Endothelial cell of umbilical vein (primary cell): ENCODE measurements around the gene GABPB1. TPM values are rescaled to one million over a fixed set of nuclear protein-coding genes. Genes with fewer than 3 reads are reported as not detected.

Experiments
- BruUV-seq: library from RNA; stranded (reverse); fragments of 400-500 nt; replicated peaks from 2 replicates; lab custom pipeline; 2021; lab: Mats Ljungman, UMichigan
- CTCF ChIA-PET: fragments of 300-600, 350-600 bp; sonication (Branson Sonifier 250); formaldehyde crosslinking; loops from one replicate; lab custom pipeline; 2021; ENCODE audit warnings: antibody characterized with exemption, inconsistent platforms; lab: Charles Lee
- POLR2A ChIA-PET: fragments of 300-600, 350-600 bp; sonication (Branson Sonifier 250); formaldehyde crosslinking; loops from one replicate; lab custom pipeline; 2021; ENCODE audit warnings: antibody characterized with exemption, inconsistent platforms; lab: Charles Lee
- DNase-seq: peaks from one replicate; pipeline ENCODE4 v3.0.0-alpha.2; 2011; ENCODE audit warnings: low read depth, low spot score
- FAIRE-seq: peaks from 2 replicates; lab custom pipeline; 2011; peaks lifted over from hg19 to GRCh38; lab: Jason Lieb, UNC
- H2AFZ ChIP-seq: 2 replicates; pipeline ENCODE4 v1.6.0; 2012; ENCODE audit warnings: low read depth, low read length, control low read depth, inconsistent platforms
- H3K27ac ChIP-seq: 2 replicates; pipeline ENCODE4 v1.5.1; 2011; ENCODE audit warnings: low read depth, mild to moderate bottlenecking, control low read depth, low read length, moderate library complexity; ENCODE audit not compliant: insufficient read depth
- H3K27me3 ChIP-seq, 2 experiments: 2 replicates each; pipeline versions ENCODE4 v1.6.0 to v1.6.1; 2011; ENCODE audit warnings: low read length in 2 of 2, mixed read lengths in 1 of 2; ENCODE audit not compliant: control insufficient read depth in 2 of 2, insufficient read depth in 2 of 2
- H3K36me3 ChIP-seq, 2 experiments: 2 replicates in 1 of 2; 3 replicates in 1 of 2; pipeline ENCODE4 v1.5.1; 2011; ENCODE audit warnings: low read length in 2 of 2, mild to moderate bottlenecking in 1 of 2, moderate library complexity in 1 of 2; ENCODE audit not compliant: control insufficient read depth in 2 of 2, insufficient read depth in 2 of 2; ENCODE audit errors: extremely low read depth in 1 of 2
- H3K4me1 ChIP-seq: 3 replicates; pipeline ENCODE4 v1.5.1; 2011; ENCODE audit warnings: mild to moderate bottlenecking, low read length; ENCODE audit not compliant: control insufficient read depth, insufficient read depth; ENCODE audit errors: extremely low read depth
- H3K4me2 ChIP-seq: 2 replicates; pipeline ENCODE4 v1.6.1; 2011; ENCODE audit warnings: low read length, control low read depth, mixed read lengths; ENCODE audit not compliant: insufficient read depth
- H3K4me3 ChIP-seq, 3 experiments: fragments of 200-600 bp in 1 of 3; sonication (generic), shearing (Covaris generic) in 1 of 3; replicated peaks in 1 of 3; 2 replicates each; pipeline ENCODE4 v1.5.1; 2011 to 2016; ENCODE audit warnings: control low read depth in 3 of 3, low read length in 3 of 3, mild to moderate bottlenecking in 2 of 3, inconsistent platforms in 1 of 3, low read depth in 1 of 3, moderate library complexity in 1 of 3; ENCODE audit not compliant: insufficient read depth in 1 of 3
- H3K79me2 ChIP-seq: 2 replicates; pipeline ENCODE4 v1.6.0; 2012; ENCODE audit warnings: low read length, inconsistent platforms; ENCODE audit not compliant: control insufficient read depth, insufficient read depth
- H3K9ac ChIP-seq: replicated peaks from 2 replicates; pipeline ENCODE3; 2011; ENCODE audit warnings: low read length, control low read depth; ENCODE audit not compliant: insufficient read depth; ENCODE audit errors: extremely low read depth
- H3K9me1 ChIP-seq: replicated peaks from 3 replicates; pipeline ENCODE4 v1.6.0; 2011; ENCODE audit warnings: mild to moderate bottlenecking, low read length; ENCODE audit not compliant: control insufficient read depth, insufficient read depth; ENCODE audit errors: extremely low read depth
- H3K9me3 ChIP-seq: replicated peaks from 2 replicates; pipeline ENCODE4 v1.5.1; 2012; ENCODE audit warnings: low read length, inconsistent platforms; ENCODE audit not compliant: control insufficient read depth, insufficient read depth
- H4K20me1 ChIP-seq: replicated peaks from 2 replicates; pipeline ENCODE3; 2011; ENCODE audit warnings: mild to moderate bottlenecking, low read length; ENCODE audit not compliant: control insufficient read depth, insufficient read depth; ENCODE audit errors: extremely low read depth
- EZH2 ChIP-seq: IDR thresholded peaks from 2 replicates; pipeline ENCODE4 v1.6.1; 2012; ENCODE audit warnings: borderline replicate concordance, low read depth, mild to moderate bottlenecking, moderate library complexity, low read length, inconsistent platforms; ENCODE audit not compliant: severe bottlenecking
- FOS ChIP-seq: IDR thresholded peaks from 2 replicates; pipeline ENCODE4 v1.6.1; 2011; ENCODE audit warnings: mild to moderate bottlenecking, low read length, moderate library complexity, borderline replicate concordance; ENCODE audit not compliant: insufficient read depth
- GATA2 ChIP-seq: IDR thresholded peaks from 2 replicates; pipeline ENCODE4 v1.7.0; 2011; ENCODE audit warnings: low read depth, mild to moderate bottlenecking, moderate library complexity, mixed read lengths, low read length; ENCODE audit not compliant: insufficient read length, insufficient read depth
- JUN ChIP-seq: IDR thresholded peaks from 2 replicates; pipeline ENCODE4 v1.6.1; 2011; ENCODE audit warnings: borderline replicate concordance, low read depth; ENCODE audit not compliant: insufficient read length, insufficient read depth
- MYC ChIP-seq: IDR thresholded peaks from one replicate; pipeline ENCODE4 v1.6.1; 2011; ENCODE audit warnings: mild to moderate bottlenecking, low read depth, low read length
- POLR2A ChIP-seq: IDR thresholded peaks from 2 replicates; pipeline ENCODE4 v1.6.1; 2012; ENCODE audit warnings: low read depth, mild to moderate bottlenecking, control low read depth, low read length
- POLR2AphosphoS5 ChIP-seq: IDR thresholded peaks from 2 replicates; pipeline ENCODE4 v1.6.1; 2012; ENCODE audit warnings: low read depth, mild to moderate bottlenecking, control low read depth, low read length, moderate library complexity; ENCODE audit not compliant: insufficient read depth
- dilution Hi-C: fragments of 300-500 bp; cut with MboI; formaldehyde crosslinking; loops from one replicate; pipeline ENCODE4 v1.15.0; 2019; ENCODE audit warnings: low sequenced_read_pairs; ENCODE audit not compliant: extremely low pct_ligation_motif_present
- intact Hi-C: fragments of 100-400 bp; cut with micrococcal nuclease; formaldehyde crosslinking; loops from one replicate; pipeline ENCODE4 v1.10.0; 2022
- polyA plus RNA-seq, 4 experiments: library from polyadenylated mRNA; depleted of rRNA in 3 of 4; stranded (reverse) in 3 of 4; unstranded in 1 of 4; fragments of >200 nt; gene quantifications; 2 replicates each; pipeline versions ENCODE4 v1.2.1 to v1.2.3, GENCODE V29; 2011 to 2012; ENCODE audit warnings: missing spikeins in 1 of 4
- total RNA-seq: library from RNA; stranded (reverse); gene quantifications from 2 replicates; pipeline ENCODE4 v1.2.3, GENCODE V29; 2021
- TF ChIP-seq, protein P1 (sequence below), 2 donors: IDR thresholded peaks; 1 replicate in 1 of 2; 2 replicates in 1 of 2; pipeline ENCODE4 v1.5.1; 2011; ENCODE audit warnings: low read length in 2 of 2, mild to moderate bottlenecking in 2 of 2, moderate library complexity in 2 of 2, control low read depth in 1 of 2, inconsistent platforms in 1 of 2, low read depth in 1 of 2; ENCODE audit not compliant: insufficient read depth in 1 of 2; ENCODE audit errors: extremely low read depth in 1 of 2
- TF ChIP-seq, protein P2 (sequence below): IDR thresholded peaks from 2 replicates; pipeline ENCODE4 v1.6.1; 2011; ENCODE audit not compliant: insufficient read depth, insufficient read length

GABPB1 gene
- total and polyA plus RNA-seq, 2 donors (not counting 3 experiments of a cell fraction or from before 2014, with no cell fraction given): 42.3 to 59.7 TPM

DNA sequence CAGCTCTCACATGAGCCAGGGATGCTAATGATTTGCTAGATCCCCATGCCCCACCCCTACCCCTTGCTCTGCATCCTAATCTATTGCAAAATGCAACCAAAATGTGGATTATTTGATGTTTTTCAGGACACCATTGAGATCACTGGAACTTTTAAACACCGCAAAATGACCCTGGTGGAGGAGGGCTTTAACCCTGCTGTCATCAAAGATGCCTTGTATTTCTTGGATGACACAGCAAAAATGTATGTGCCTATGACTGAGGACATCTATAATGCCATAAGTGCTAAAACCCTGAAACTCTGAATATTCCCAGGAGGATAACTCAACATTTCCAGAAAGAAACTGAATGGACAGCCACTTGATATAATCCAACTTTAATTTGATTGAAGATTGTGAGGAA, 119.2 kb downstream of the GABPB1 start:
- ChIA-PET CTCF (interaction anchor here (1.0 kb wide), 1 partner anchor 13 kb away, joined by 3 read pairs; no protein-coding TSS in a partner anchor), POLR2A (no interaction called here)
- TF ChIP-seq, protein P1, sequence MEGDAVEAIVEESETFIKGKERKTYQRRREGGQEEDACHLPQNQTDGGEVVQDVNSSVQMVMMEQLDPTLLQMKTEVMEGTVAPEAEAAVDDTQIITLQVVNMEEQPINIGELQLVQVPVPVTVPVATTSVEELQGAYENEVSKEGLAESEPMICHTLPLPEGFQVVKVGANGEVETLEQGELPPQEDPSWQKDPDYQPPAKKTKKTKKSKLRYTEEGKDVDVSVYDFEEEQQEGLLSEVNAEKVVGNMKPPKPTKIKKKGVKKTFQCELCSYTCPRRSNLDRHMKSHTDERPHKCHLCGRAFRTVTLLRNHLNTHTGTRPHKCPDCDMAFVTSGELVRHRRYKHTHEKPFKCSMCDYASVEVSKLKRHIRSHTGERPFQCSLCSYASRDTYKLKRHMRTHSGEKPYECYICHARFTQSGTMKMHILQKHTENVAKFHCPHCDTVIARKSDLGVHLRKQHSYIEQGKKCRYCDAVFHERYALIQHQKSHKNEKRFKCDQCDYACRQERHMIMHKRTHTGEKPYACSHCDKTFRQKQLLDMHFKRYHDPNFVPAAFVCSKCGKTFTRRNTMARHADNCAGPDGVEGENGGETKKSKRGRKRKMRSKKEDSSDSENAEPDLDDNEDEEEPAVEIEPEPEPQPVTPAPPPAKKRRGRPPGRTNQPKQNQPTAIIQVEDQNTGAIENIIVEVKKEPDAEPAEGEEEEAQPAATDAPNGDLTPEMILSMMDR (IDR thresholded peaks at IDR 0.05; ENCODE audit: extremely low read depth in 1 of 2, insufficient read depth in 1 of 2, low read depth in 1 of 2, low read length in 2 of 2): no peak
- no peak for TF ChIP-seq GATA2
- TF ChIP-seq FOS: no peak
- TF ChIP-seq, protein P2, sequence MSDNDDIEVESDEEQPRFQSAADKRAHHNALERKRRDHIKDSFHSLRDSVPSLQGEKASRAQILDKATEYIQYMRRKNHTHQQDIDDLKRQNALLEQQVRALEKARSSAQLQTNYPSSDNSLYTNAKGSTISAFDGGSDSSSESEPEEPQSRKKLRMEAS: no peak
- no peak for TF ChIP-seq MYC
- TF ChIP-seq JUN: no peak
- TF ChIP-seq EZH2: no peak
- no peak for TF ChIP-seq POLR2AphosphoS5
- TF ChIP-seq POLR2A: no peak
- FAIRE-seq (no peak), DNase-seq (no peak)
- intact Hi-C loops: no loop called here
- Histone ChIP-seq H3K27ac (no peak overlapping the region), H3K4me3 (no peak overlapping the region), H2AFZ (no peak overlapping the region), H3K79me2 (no peaks in the 10 kb centered on the region), H3K9me3 (no peaks in the 10 kb centered on the region), H3K4me2 (no peak overlapping the region), H3K9me1 (no peaks in the 10 kb centered on the region), H3K4me1 (no peaks in the 10 kb centered on the region), H3K36me3 (no peaks in the 10 kb centered on the region), H4K20me1 (no peaks in the 10 kb centered on the region), H3K27me3 (no peaks in the 10 kb centered on the region), H3K9ac (no peak overlapping the region)
- dilution Hi-C loops: no loop called here
- no TSS peak for BruUV-seq
